ENCODE data around the gene FOXQ1. TPM values are rescaled to one million over a fixed set of nuclear protein-coding genes. Genes with fewer than 3 reads are reported as not detected.

The FOXQ1 gene
- total RNA-seq, 2 donors from 2014 or later = not detected

GRCh38 chr6:1296542-1296941 lies 15.4 kb upstream of the FOXQ1 start:
- Histone ChIP-seq H3K4me1 (no peaks in the 10 kb centered on the region), H3K27me3 (no peaks in the 10 kb centered on the region), H3K9me3 (peaks cover 0 to 3% of the 10 kb centered on the region in 2 donors), H3K27ac (no peak overlapping the region), H3K4me3 (no peak overlapping the region), H3K36me3 (no peaks in the 10 kb centered on the region)
- TF ChIP-seq, protein P1, sequence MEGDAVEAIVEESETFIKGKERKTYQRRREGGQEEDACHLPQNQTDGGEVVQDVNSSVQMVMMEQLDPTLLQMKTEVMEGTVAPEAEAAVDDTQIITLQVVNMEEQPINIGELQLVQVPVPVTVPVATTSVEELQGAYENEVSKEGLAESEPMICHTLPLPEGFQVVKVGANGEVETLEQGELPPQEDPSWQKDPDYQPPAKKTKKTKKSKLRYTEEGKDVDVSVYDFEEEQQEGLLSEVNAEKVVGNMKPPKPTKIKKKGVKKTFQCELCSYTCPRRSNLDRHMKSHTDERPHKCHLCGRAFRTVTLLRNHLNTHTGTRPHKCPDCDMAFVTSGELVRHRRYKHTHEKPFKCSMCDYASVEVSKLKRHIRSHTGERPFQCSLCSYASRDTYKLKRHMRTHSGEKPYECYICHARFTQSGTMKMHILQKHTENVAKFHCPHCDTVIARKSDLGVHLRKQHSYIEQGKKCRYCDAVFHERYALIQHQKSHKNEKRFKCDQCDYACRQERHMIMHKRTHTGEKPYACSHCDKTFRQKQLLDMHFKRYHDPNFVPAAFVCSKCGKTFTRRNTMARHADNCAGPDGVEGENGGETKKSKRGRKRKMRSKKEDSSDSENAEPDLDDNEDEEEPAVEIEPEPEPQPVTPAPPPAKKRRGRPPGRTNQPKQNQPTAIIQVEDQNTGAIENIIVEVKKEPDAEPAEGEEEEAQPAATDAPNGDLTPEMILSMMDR (IDR thresholded peaks at IDR 0.05) = no peak
- DNase-seq (ENCODE audit: low spot score) = no peak

DNA sequence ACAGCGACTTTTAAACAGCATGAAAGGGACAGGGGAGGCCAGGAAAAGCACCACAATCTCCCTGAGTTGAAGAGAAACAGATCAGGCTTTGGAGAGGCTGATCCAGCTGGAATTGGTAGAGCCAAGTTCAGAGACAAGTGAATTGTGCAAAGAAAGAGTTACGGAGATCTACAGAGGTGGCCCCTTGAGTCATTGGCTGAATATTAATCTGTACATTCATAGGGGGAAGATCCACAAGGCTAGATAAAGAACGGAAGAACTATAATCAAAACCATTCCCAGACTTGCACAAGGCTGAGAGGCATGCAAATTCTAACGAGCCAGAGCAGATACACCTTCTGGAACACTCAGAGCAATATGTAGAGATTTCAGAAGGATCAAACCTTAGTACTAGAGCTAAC lies 14.2 kb upstream of the FOXQ1 start:
- H3K36me3 ChIP-seq = no peaks in the 10 kb centered on the region
- no peaks in the 10 kb centered on the region for H3K27me3 ChIP-seq
- peaks cover 0 to 13% of the 10 kb centered on the region in 2 donors for H3K9me3 ChIP-seq
- TF ChIP-seq, protein P1 (IDR thresholded peaks at IDR 0.05) = no peak
- H3K27ac ChIP-seq = no peak overlapping the region
- DNase-seq (ENCODE audit: low spot score) = no peak
- H3K4me3 ChIP-seq = no peak overlapping the region
- no peaks in the 10 kb centered on the region for H3K4me1 ChIP-seq

- Histone ChIP-seq H3K4me3 (no peak overlapping the region), H3K4me1 (no peaks in the 10 kb centered on the region), H3K27ac (no peak overlapping the region), H3K27me3 (no peaks in the 10 kb centered on the region), H3K9me3 (peaks cover 0 to 21% of the 10 kb centered on the region in 2 donors), H3K36me3 (no peaks in the 10 kb centered on the region)
- TF ChIP-seq, protein P1 (IDR thresholded peaks at IDR 0.05) = no peak
- no peak for DNase-seq (ENCODE audit: low spot score)
Observed at GRCh38 chr6:1298768-1299167, 13.1 kb upstream of the FOXQ1 start.

GRCh38 chr6:1306133-1306532 lies 5.8 kb upstream of the FOXQ1 start:
- H3K27me3 ChIP-seq = no peaks in the 10 kb centered on the region
- no peak for DNase-seq (ENCODE audit: low spot score)

GRCh38 chr6:1309366-1309765 lies 2.5 kb upstream of the FOXQ1 start:
- Histone ChIP-seq H3K4me3 (no peak overlapping the region), H3K36me3 (no peaks in the 10 kb centered on the region), H3K27ac (no peak overlapping the region), H3K4me1 (peaks cover 0 to 24% of the 10 kb centered on the region in 2 donors), H3K27me3 (peaks cover 10 to 12% of the 10 kb centered on the region in 2 donors), H3K9me3 (peaks cover 0 to 20% of the 10 kb centered on the region in 2 donors)
- TF ChIP-seq, protein P1 (IDR thresholded peaks at IDR 0.05) = no peak
- DNase-seq (ENCODE audit: low spot score) = no peak

More at GRCh38 chr6:1306133-1306532, 5.8 kb upstream of the FOXQ1 start:
- no peaks in the 10 kb centered on the region for H3K36me3 ChIP-seq
- peaks cover 0 to 5% of the 10 kb centered on the region in 2 donors for H3K4me1 ChIP-seq
- TF ChIP-seq, protein P1 (IDR thresholded peaks at IDR 0.05) = no peak
- peaks cover 0 to 40% of the 10 kb centered on the region in 2 donors for H3K9me3 ChIP-seq
- no peak overlapping the region for H3K4me3 ChIP-seq
- no peak overlapping the region for H3K27ac ChIP-seq

All from right atrium auricular region (tissue), 2 donors.